Measurements from ENCODE around the gene MOV10. TPM values are rescaled to one million over a fixed set of nuclear protein-coding genes. Genes with fewer than 3 reads are reported as not detected.

Gene MOV10
- polyA plus RNA-seq, 1 donor from 2014 or later = 5.6 TPM

- peaks cover 0 to 7% (median 4%) of the 10 kb centered on the region in 3 donors for H3K9me3 Mint-ChIP-seq
- H3K4me1 Mint-ChIP-seq = peaks cover 0 to 6% (median 3%) of the 10 kb centered on the region in 3 donors
- no peak overlapping the region for H3K27ac Mint-ChIP-seq
- no peak overlapping the region for H3K4me3 Mint-ChIP-seq
- no peaks in the 10 kb centered on the region for H3K36me3 Mint-ChIP-seq
- H3K27me3 Mint-ChIP-seq = peaks cover 56% of the 10 kb centered on the region
Measured at GRCh38 chr1:112744009-112744578, 69.6 kb downstream of the MOV10 start.

- Mint-ChIP-seq H3K36me3 (no peaks in the 10 kb centered on the region), H3K27me3 (peaks cover 45% of the 10 kb centered on the region), H3K27ac (no peak overlapping the region), H3K4me1 (peaks cover 0 to 6% (median 1%) of the 10 kb centered on the region in 3 donors), H3K4me3 (no peak overlapping the region), H3K9me3 (peaks cover 0 to 2% (median 1%) of the 10 kb centered on the region in 3 donors)
Measured at GRCh38 chr1:112748396-112748795, 73.9 kb downstream of the MOV10 start.

Other genes starting within 250 kb of the MOV10 start
- 0.09 TPM for gene WNT2B, start 165.7 kb upstream of the MOV10 start, polyA plus RNA-seq
- 7.5 TPM for gene ST7L, start 55.5 kb upstream of the MOV10 start, polyA plus RNA-seq
- 192 TPM for gene CAPZA1, start 54.8 kb upstream of the MOV10 start, polyA plus RNA-seq
- 41.8 TPM for gene RHOC, start 32.5 kb downstream of the MOV10 start, polyA plus RNA-seq
- gene PPM1J, start 40.7 kb downstream of the MOV10 start, polyA plus RNA-seq = 1.4 TPM